GM23338 (cell line): ENCODE results near the gene LRMDA. TPM values are rescaled to one million over a fixed set of nuclear protein-coding genes. Genes with fewer than 3 reads are reported as not detected.

Source experiments
- ATAC-seq: fragments of 200-7000 bp; cut with Tn5 transposase; 3 replicates; pipeline ENCODE4 v1.9.1; 2020
- DNase-seq: peaks from one replicate; pipeline ENCODE4 v3.0.0-alpha.2; 2015; ENCODE audit warnings: low spot score
- H2AFZ ChIP-seq: fragments of 200-600 bp; sonication (generic); 2 replicates; pipeline ENCODE4 v1.8.0; 2016; ENCODE audit warnings: antibody characterized with exemption, mild to moderate bottlenecking, moderate library complexity
- H3F3A ChIP-seq: fragments of 200-600 bp; sonication (generic); replicated peaks from 2 replicates; pipeline ENCODE4 v1.8.0; 2017; ENCODE audit warnings: antibody characterized with exemption, mixed run types, low read depth
- H3K27ac ChIP-seq: fragments of 200-600 bp; sonication (generic); 2 replicates; pipeline ENCODE4 v1.6.1; 2016; ENCODE audit warnings: low read depth
- H3K27me3 ChIP-seq: fragments of 200-600 bp; sonication (generic); 2 replicates; pipeline ENCODE4 v1.8.0; 2016; ENCODE audit warnings: mild to moderate bottlenecking, mixed run types, moderate library complexity; ENCODE audit not compliant: insufficient read depth
- H3K36me3 ChIP-seq: fragments of 200-600 bp; sonication (generic); 2 replicates; pipeline ENCODE4 v1.8.0; 2016; ENCODE audit warnings: mild to moderate bottlenecking; ENCODE audit not compliant: insufficient read depth
- H3K4me1 ChIP-seq: fragments of 200-600 bp; sonication (generic); 2 replicates; pipeline ENCODE4 v1.8.0; 2016; ENCODE audit warnings: mild to moderate bottlenecking, moderate library complexity; ENCODE audit not compliant: insufficient read depth
- H3K4me2 ChIP-seq: fragments of 200-600 bp; sonication (generic); 2 replicates; pipeline ENCODE4 v1.7.1; 2017; ENCODE audit warnings: mixed run types
- H3K4me3 ChIP-seq: fragments of 200-600 bp; sonication (generic); 2 replicates; pipeline ENCODE4 v1.6.1; 2016; ENCODE audit warnings: mixed run types
- H3K79me2 ChIP-seq: fragments of 200-600 bp; sonication (generic); replicated peaks from 2 replicates; pipeline ENCODE4 v1.8.0; 2017; ENCODE audit warnings: mild to moderate bottlenecking; ENCODE audit not compliant: insufficient read depth
- H3K9me2 ChIP-seq: fragments of 200-600 bp; sonication (generic); 2 replicates; pipeline ENCODE4 v1.8.0; 2017; ENCODE audit not compliant: insufficient read depth
- H4K20me1 ChIP-seq: fragments of 200-600 bp; sonication (generic); replicated peaks from 2 replicates; pipeline ENCODE4 v1.8.0; 2017; ENCODE audit warnings: mild to moderate bottlenecking; ENCODE audit not compliant: insufficient read depth
- H3K27ac Mint-ChIP-seq: 2 replicates; pipeline ENCODE4 v1.8.0; 2020; ENCODE audit warnings: inconsistent platforms, mild to moderate bottlenecking, moderate library complexity, mixed read lengths
- H3K27me3 Mint-ChIP-seq: 3 replicates; pipeline ENCODE4 v1.8.0; 2022; ENCODE audit warnings: low read depth, mild to moderate bottlenecking, moderate library complexity, mixed read lengths, inconsistent platforms; ENCODE audit not compliant: insufficient read depth, poor library complexity
- H3K36me3 Mint-ChIP-seq: 3 replicates; pipeline ENCODE4 v1.8.0; 2021; ENCODE audit warnings: low read depth, mild to moderate bottlenecking, inconsistent platforms, moderate library complexity, mixed read lengths
- H3K4me1 Mint-ChIP-seq: 3 replicates; pipeline ENCODE4 v1.8.0; 2020; ENCODE audit warnings: mild to moderate bottlenecking, inconsistent platforms, mixed read lengths
- H3K4me3 Mint-ChIP-seq: 3 replicates; pipeline ENCODE4 v1.8.0; 2021; ENCODE audit warnings: moderate library complexity, mild to moderate bottlenecking, inconsistent platforms, mixed read lengths
- H3K9me3 Mint-ChIP-seq: 3 replicates; pipeline ENCODE4 v1.8.0; 2020; ENCODE audit warnings: moderate library complexity, mild to moderate bottlenecking, inconsistent platforms, mixed read lengths
- CREB1 ChIP-seq: fragments of 250-450 bp; sonication (Bioruptor Pico); IDR thresholded peaks from 2 replicates; pipeline ENCODE4 v1.5.0; 2020; ENCODE audit warnings: low read depth, mild to moderate bottlenecking, moderate library complexity
- EZH2 ChIP-seq: fragments of 200-600 bp; sonication (generic); IDR thresholded peaks from one replicate; pipeline ENCODE4 v1.8.0; 2017; ENCODE audit warnings: antibody characterized with exemption, mild to moderate bottlenecking, low read depth; ENCODE audit not compliant: unreplicated experiment
- EZH2phosphoT487 ChIP-seq: fragments of 200-600 bp; sonication (generic); IDR thresholded peaks from one replicate; pipeline ENCODE4 v1.8.1; 2018; ENCODE audit warnings: antibody characterized with exemption; ENCODE audit not compliant: unreplicated experiment
- JUNB ChIP-seq: IDR thresholded peaks from one replicate; pipeline ENCODE4 v1.6.1; 2016; ENCODE audit warnings: antibody characterized with exemption; ENCODE audit not compliant: unreplicated experiment
- NANOG ChIP-seq: IDR thresholded peaks from 2 replicates; pipeline ENCODE4 v1.6.1; 2016; ENCODE audit warnings: antibody characterized with exemption, borderline replicate concordance
- POLR2AphosphoS5 ChIP-seq: IDR thresholded peaks from 2 replicates; pipeline ENCODE4 v1.6.1; 2016; ENCODE audit warnings: antibody characterized with exemption, low read depth
- STAT1 ChIP-seq: IDR thresholded peaks from one replicate; pipeline ENCODE4 v1.6.1; 2016; ENCODE audit warnings: antibody characterized with exemption; ENCODE audit not compliant: unreplicated experiment
- ZNF114 ChIP-seq: fragments of 250-450 bp; sonication (Bioruptor Pico); IDR thresholded peaks from 2 replicates; pipeline ENCODE4 v1.5.0; 2020; ENCODE audit warnings: mild to moderate bottlenecking, moderate library complexity
- ZNF331 ChIP-seq: fragments of 250-450 bp; sonication (Bioruptor Pico); IDR thresholded peaks from 2 replicates; pipeline ENCODE4 v1.5.0; 2020; ENCODE audit warnings: low read depth, mild to moderate bottlenecking, moderate library complexity
- polyA plus RNA-seq: library from polyadenylated mRNA; unstranded; fragments of >200 nt; fragmentation: Nextera tagmentation; extraction: Ambion mirVana; gene quantifications from 2 replicates; pipeline ENCODE4 v1.2.1, GENCODE V29; 2016
- total RNA-seq: library from RNA; depleted of rRNA; stranded (reverse); fragments of >200 nt; shearing (Covaris generic); gene quantifications from 2 replicates; pipeline ENCODE4 v1.2.3, GENCODE V29; 2014
- TF ChIP-seq, protein P1 (sequence below), 2 experiments: fragments of 200-600 bp in 1 of 2; sonication (generic) in 1 of 2; conservative IDR thresholded peaks; 2 replicates each; pipeline versions ENCODE4 v1.5.1 to v1.6.1; 2016 to 2017; ENCODE audit warnings: antibody characterized with exemption in 2 of 2, low read depth in 2 of 2, mild to moderate bottlenecking in 2 of 2, moderate library complexity in 1 of 2
- TF ChIP-seq, protein P2 (sequence below): IDR thresholded peaks from 2 replicates; pipeline ENCODE4 v1.6.1; 2016; ENCODE audit warnings: antibody characterized with exemption
- TF ChIP-seq, protein P3 (sequence below): fragments of 250-450 bp; sonication (Bioruptor Pico); IDR thresholded peaks from 2 replicates; pipeline ENCODE4 v1.5.0; 2020; ENCODE audit warnings: mild to moderate bottlenecking, moderate library complexity
- TF ChIP-seq, protein P4 (sequence below): IDR thresholded peaks from one replicate; pipeline ENCODE4 v1.6.1; 2018; ENCODE audit warnings: antibody characterized with exemption; ENCODE audit not compliant: unreplicated experiment

LRMDA gene
- total and polyA plus RNA-seq, 2 experiments from 2014 or later = 0.90 to 1.8 TPM

DNA sequence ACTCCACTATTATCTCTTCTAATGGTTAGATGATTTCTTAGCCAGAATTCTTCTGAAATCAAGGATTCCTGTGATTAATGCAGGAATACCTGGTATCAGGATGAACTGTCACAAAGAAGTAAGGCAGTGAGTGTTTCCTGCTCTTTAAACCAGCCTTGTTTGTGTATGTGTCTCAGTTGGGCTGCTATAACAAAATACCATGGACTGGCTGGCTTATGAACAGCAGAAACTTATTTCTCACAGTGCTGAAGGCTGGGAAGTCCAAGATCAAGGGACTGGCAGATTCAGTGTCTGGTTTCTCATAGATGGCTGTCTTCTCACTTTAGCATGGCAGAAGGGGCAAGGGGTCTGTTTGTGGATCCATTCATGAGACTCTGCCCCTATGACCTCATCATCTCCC is 42.7 kb downstream of the LRMDA start:
- Histone ChIP-seq H3K9me2 (peaks cover 10% of the 10 kb centered on the region; the same call in 1 of the 2 replicates), H2AFZ (no peak overlapping the region), H3K4me2 (no peak overlapping the region), H4K20me1 (no peaks in the 10 kb centered on the region), H3K27ac (no peak overlapping the region), H3K4me3 (no peak overlapping the region), H3K79me2 (no peaks in the 10 kb centered on the region), H3K4me1 (peaks cover 18% of the 10 kb centered on the region), H3F3A (no peaks in the 10 kb centered on the region), H3K27me3 (peaks cover 6% of the 10 kb centered on the region; the same call in 1 of the 2 replicates), H3K36me3 (no peaks in the 10 kb centered on the region; the same call in 1 of the 2 replicates)
- TF ChIP-seq, protein P1, sequence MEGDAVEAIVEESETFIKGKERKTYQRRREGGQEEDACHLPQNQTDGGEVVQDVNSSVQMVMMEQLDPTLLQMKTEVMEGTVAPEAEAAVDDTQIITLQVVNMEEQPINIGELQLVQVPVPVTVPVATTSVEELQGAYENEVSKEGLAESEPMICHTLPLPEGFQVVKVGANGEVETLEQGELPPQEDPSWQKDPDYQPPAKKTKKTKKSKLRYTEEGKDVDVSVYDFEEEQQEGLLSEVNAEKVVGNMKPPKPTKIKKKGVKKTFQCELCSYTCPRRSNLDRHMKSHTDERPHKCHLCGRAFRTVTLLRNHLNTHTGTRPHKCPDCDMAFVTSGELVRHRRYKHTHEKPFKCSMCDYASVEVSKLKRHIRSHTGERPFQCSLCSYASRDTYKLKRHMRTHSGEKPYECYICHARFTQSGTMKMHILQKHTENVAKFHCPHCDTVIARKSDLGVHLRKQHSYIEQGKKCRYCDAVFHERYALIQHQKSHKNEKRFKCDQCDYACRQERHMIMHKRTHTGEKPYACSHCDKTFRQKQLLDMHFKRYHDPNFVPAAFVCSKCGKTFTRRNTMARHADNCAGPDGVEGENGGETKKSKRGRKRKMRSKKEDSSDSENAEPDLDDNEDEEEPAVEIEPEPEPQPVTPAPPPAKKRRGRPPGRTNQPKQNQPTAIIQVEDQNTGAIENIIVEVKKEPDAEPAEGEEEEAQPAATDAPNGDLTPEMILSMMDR (conservative IDR thresholded peaks at IDR 0.05; ENCODE audit: low read depth in 2 of 2) = no peak
- TF ChIP-seq ZNF331 (CRISPR knock-in tag) (no peak), ZNF114 (CRISPR knock-in tag) (no peak), NANOG (no peak), EZH2phosphoT487 (no peak), EZH2 (no peak), STAT1 (no peak), CREB1 (CRISPR knock-in tag) (no peak), JUNB (no peak), POLR2AphosphoS5 (no peak)
- TF ChIP-seq, protein P2, sequence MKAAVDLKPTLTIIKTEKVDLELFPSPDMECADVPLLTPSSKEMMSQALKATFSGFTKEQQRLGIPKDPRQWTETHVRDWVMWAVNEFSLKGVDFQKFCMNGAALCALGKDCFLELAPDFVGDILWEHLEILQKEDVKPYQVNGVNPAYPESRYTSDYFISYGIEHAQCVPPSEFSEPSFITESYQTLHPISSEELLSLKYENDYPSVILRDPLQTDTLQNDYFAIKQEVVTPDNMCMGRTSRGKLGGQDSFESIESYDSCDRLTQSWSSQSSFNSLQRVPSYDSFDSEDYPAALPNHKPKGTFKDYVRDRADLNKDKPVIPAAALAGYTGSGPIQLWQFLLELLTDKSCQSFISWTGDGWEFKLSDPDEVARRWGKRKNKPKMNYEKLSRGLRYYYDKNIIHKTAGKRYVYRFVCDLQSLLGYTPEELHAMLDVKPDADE = no peak
- TF ChIP-seq, protein P3, sequence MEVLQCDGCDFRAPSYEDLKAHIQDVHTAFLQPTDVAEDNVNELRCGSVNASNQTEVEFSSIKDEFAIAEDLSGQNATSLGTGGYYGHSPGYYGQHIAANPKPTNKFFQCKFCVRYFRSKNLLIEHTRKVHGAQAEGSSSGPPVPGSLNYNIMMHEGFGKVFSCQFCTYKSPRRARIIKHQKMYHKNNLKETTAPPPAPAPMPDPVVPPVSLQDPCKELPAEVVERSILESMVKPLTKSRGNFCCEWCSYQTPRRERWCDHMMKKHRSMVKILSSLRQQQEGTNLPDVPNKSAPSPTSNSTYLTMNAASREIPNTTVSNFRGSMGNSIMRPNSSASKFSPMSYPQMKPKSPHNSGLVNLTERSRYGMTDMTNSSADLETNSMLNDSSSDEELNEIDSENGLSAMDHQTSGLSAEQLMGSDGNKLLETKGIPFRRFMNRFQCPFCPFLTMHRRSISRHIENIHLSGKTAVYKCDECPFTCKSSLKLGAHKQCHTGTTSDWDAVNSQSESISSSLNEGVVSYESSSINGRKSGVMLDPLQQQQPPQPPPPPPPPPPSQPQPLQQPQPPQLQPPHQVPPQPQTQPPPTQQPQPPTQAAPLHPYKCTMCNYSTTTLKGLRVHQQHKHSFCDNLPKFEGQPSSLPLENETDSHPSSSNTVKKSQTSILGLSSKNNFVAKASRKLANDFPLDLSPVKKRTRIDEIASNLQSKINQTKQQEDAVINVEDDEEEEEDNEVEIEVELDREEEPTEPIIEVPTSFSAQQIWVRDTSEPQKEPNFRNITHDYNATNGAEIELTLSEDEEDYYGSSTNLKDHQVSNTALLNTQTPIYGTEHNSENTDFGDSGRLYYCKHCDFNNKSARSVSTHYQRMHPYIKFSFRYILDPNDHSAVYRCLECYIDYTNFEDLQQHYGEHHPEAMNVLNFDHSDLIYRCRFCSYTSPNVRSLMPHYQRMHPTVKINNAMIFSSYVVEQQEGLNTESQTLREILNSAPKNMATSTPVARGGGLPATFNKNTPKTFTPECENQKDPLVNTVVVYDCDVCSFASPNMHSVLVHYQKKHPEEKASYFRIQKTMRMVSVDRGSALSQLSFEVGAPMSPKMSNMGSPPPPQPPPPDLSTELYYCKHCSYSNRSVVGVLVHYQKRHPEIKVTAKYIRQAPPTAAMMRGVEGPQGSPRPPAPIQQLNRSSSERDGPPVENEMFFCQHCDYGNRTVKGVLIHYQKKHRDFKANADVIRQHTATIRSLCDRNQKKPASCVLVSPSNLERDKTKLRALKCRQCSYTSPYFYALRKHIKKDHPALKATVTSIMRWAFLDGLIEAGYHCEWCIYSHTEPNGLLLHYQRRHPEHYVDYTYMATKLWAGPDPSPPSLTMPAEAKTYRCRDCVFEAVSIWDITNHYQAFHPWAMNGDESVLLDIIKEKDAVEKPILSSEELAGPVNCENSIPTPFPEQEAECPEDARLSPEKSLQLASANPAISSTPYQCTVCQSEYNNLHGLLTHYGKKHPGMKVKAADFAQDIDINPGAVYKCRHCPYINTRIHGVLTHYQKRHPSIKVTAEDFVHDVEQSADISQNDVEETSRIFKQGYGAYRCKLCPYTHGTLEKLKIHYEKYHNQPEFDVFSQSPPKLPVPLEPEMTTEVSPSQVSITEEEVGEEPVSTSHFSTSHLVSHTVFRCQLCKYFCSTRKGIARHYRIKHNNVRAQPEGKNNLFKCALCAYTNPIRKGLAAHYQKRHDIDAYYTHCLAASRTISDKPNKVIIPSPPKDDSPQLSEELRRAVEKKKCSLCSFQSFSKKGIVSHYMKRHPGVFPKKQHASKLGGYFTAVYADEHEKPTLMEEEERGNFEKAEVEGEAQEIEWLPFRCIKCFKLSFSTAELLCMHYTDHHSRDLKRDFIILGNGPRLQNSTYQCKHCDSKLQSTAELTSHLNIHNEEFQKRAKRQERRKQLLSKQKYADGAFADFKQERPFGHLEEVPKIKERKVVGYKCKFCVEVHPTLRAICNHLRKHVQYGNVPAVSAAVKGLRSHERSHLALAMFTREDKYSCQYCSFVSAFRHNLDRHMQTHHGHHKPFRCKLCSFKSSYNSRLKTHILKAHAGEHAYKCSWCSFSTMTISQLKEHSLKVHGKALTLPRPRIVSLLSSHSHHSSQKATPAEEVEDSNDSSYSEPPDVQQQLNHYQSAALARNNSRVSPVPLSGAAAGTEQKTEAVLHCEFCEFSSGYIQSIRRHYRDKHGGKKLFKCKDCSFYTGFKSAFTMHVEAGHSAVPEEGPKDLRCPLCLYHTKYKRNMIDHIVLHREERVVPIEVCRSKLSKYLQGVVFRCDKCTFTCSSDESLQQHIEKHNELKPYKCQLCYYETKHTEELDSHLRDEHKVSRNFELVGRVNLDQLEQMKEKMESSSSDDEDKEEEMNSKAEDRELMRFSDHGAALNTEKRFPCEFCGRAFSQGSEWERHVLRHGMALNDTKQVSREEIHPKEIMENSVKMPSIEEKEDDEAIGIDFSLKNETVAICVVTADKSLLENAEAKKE (CRISPR knock-in tag) = no peak
- TF ChIP-seq, protein P4, sequence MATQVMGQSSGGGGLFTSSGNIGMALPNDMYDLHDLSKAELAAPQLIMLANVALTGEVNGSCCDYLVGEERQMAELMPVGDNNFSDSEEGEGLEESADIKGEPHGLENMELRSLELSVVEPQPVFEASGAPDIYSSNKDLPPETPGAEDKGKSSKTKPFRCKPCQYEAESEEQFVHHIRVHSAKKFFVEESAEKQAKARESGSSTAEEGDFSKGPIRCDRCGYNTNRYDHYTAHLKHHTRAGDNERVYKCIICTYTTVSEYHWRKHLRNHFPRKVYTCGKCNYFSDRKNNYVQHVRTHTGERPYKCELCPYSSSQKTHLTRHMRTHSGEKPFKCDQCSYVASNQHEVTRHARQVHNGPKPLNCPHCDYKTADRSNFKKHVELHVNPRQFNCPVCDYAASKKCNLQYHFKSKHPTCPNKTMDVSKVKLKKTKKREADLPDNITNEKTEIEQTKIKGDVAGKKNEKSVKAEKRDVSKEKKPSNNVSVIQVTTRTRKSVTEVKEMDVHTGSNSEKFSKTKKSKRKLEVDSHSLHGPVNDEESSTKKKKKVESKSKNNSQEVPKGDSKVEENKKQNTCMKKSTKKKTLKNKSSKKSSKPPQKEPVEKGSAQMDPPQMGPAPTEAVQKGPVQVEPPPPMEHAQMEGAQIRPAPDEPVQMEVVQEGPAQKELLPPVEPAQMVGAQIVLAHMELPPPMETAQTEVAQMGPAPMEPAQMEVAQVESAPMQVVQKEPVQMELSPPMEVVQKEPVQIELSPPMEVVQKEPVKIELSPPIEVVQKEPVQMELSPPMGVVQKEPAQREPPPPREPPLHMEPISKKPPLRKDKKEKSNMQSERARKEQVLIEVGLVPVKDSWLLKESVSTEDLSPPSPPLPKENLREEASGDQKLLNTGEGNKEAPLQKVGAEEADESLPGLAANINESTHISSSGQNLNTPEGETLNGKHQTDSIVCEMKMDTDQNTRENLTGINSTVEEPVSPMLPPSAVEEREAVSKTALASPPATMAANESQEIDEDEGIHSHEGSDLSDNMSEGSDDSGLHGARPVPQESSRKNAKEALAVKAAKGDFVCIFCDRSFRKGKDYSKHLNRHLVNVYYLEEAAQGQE = no peak
- Mint-ChIP-seq H3K36me3 (no peaks in the 10 kb centered on the region), H3K9me3 (no peaks in the 10 kb centered on the region; the same call in 2 of the 3 replicates), H3K27me3 (no peaks in the 10 kb centered on the region), H3K27ac (no peak overlapping the region), H3K4me3 (no peak overlapping the region), H3K4me1 (peaks cover 20% of the 10 kb centered on the region)
- DNase-seq (no peak), ATAC-seq (no peak)
